Thoracic aorta (tissue), 2 donors: Measurements from ENCODE around the gene AKAP7. TPM values are rescaled to one million over a fixed set of nuclear protein-coding genes. Genes with fewer than 3 reads are reported as not detected.
A peak's percentile ranks its signal among the peaks of the same experiment; 100 is the strongest.

Source experiments
- ATAC-seq: fragments of 150-250 bp; one replicate; pipeline ENCODE4 v1.8.0; 2017; ENCODE audit warnings: low read depth; ENCODE audit not compliant: insufficient number of reproducible peaks, low FRiP score
- DNase-seq: peaks from one replicate; pipeline ENCODE4 v3.0.0-alpha.2; 2020; ENCODE audit warnings: low spot score
- H3K27ac ChIP-seq, 2 donors: fragments of 200-600 bp; sonication (generic); 1 replicate in 1 of 2; 2 replicates in 1 of 2; pipeline ENCODE4 v1.5.1; 2016; ENCODE audit warnings: mild to moderate bottlenecking in 2 of 2, moderate library complexity in 2 of 2
- H3K27me3 ChIP-seq: fragments of 200-600 bp; sonication (generic); replicated peaks from 2 replicates; pipeline ENCODE4 v1.6.0; 2016; ENCODE audit warnings: mild to moderate bottlenecking; ENCODE audit not compliant: insufficient read depth
- H3K36me3 ChIP-seq: fragments of 200-600 bp; sonication (generic); one replicate; pipeline ENCODE4 v1.5.1; 2016
- H3K4me1 ChIP-seq, 2 donors: fragments of 200-600 bp; sonication (generic); 1 replicate in 1 of 2; 2 replicates in 1 of 2; pipeline versions ENCODE4 v1.5.1 to v1.6.0; 2016; ENCODE audit warnings: low read depth in 2 of 2, mild to moderate bottlenecking in 1 of 2; ENCODE audit not compliant: control insufficient read depth in 1 of 2
- H3K4me3 ChIP-seq: fragments of 200-600 bp; sonication (generic); 2 replicates; pipeline ENCODE4 v1.5.1; 2016; ENCODE audit warnings: mild to moderate bottlenecking
- H3K9me3 ChIP-seq: fragments of 200-600 bp; sonication (generic); 2 replicates; pipeline ENCODE4 v1.5.1; 2016
- total RNA-seq, 2 donors: library from RNA; depleted of rRNA; stranded (reverse); fragments of >200 nt; gene quantifications; one replicate each; pipeline versions ENCODE4 v1.1.0 to v1.2.3, GENCODE V29; 2016
- TF ChIP-seq, protein P1 (sequence below): fragments of 200-600 bp; sonication (generic); IDR thresholded peaks from one replicate; pipeline ENCODE4 v1.5.1; 2019; ENCODE audit warnings: antibody characterized with exemption

AKAP7 gene
- total RNA-seq, 2 donors from 2014 or later, result 3.0 to 4.1 TPM

DNA sequence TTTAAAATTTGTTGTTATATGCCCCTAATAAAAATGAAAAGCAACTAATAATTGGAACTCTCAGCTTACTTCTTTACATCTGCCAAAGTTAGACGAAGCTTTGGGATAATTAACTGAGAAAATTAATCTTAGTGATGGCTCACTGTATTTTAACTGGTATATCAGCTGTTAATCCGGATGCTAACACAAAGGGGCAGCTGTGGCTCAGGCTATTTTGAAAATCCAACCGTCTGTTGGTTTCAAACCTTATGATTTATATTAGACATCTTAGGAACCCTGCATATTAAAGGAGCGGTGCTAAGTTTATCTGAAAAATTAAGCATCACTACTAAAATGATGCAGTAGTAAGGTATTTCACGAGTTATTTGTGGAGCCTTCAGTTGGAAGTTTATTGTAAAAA, 96.6 kb downstream of the AKAP7 start:
- no peak for ATAC-seq

DNA sequence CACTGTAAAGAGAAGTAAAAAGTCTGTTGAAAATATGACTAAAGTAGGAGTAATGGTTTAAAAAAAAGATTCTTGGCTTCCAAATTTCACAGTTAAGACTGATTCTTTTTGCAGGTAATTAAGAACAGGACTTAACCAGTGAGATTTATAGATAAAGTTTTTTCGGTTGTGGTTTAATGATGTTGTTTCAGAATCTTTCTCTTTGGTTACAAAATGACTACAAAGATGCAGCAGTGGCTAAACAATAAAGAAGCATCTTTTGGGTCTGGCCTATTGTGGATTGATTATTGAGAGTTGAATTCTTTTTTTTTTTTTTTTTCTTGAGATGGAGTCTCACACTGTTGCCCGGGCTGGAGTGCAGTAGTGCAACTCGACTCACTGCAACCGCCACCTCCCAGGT, 109.7 kb downstream of the AKAP7 start:
- TF ChIP-seq, protein P1, sequence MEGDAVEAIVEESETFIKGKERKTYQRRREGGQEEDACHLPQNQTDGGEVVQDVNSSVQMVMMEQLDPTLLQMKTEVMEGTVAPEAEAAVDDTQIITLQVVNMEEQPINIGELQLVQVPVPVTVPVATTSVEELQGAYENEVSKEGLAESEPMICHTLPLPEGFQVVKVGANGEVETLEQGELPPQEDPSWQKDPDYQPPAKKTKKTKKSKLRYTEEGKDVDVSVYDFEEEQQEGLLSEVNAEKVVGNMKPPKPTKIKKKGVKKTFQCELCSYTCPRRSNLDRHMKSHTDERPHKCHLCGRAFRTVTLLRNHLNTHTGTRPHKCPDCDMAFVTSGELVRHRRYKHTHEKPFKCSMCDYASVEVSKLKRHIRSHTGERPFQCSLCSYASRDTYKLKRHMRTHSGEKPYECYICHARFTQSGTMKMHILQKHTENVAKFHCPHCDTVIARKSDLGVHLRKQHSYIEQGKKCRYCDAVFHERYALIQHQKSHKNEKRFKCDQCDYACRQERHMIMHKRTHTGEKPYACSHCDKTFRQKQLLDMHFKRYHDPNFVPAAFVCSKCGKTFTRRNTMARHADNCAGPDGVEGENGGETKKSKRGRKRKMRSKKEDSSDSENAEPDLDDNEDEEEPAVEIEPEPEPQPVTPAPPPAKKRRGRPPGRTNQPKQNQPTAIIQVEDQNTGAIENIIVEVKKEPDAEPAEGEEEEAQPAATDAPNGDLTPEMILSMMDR, result no peak
- H3K36me3 ChIP-seq, result no peaks in the 10 kb centered on the region
- no peaks in the 10 kb centered on the region for H3K9me3 ChIP-seq
- no peaks in the 10 kb centered on the region for H3K27me3 ChIP-seq
- H3K4me3 ChIP-seq, result no peak overlapping the region
- DNase-seq, result no peak
- H3K4me1 ChIP-seq, result peaks cover 0 to 7% of the 10 kb centered on the region in 2 donors
- no peak for ATAC-seq
- H3K27ac ChIP-seq, result no peak overlapping the region

More for the DNA sequence above, 96.6 kb downstream of the AKAP7 start:
- no peak overlapping the region for H3K4me3 ChIP-seq
- no peaks in the 10 kb centered on the region for H3K27me3 ChIP-seq
- TF ChIP-seq, protein P1, result no peak
- no peaks in the 10 kb centered on the region for H3K9me3 ChIP-seq
- DNase-seq, result no peak
- no peaks in the 10 kb centered on the region for H3K4me1 ChIP-seq
- no peaks in the 10 kb centered on the region for H3K36me3 ChIP-seq
- no peak overlapping the region for H3K27ac ChIP-seq

DNA sequence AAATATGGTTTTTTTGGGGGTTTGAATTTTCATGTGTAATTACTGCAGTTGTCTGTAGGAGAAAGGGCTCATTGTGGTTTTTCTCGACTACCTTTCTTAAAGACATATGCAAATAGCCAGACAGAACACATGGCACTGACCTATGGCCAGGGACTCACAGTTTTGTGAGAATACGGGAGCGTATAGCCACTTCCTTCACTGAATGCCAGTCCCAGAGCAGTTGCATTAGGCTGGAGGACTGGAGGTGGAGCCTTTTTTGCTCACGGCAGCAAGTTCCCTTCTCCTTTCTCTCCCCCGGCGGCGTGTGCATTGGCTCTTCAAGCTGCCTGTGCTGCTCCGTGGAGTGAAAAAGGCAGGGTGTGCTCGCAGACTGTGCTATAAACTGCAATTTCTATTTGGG, 114.9 kb downstream of the AKAP7 start:
- ATAC-seq (no peak), DNase-seq (no peak)
- Histone ChIP-seq H3K9me3 (no peaks in the 10 kb centered on the region), H3K27me3 (no peaks in the 10 kb centered on the region), H3K36me3 (no peaks in the 10 kb centered on the region), H3K4me1 (peaks cover 7 to 16% of the 10 kb centered on the region in 2 donors), H3K27ac (no peak overlapping the region), H3K4me3 (peak overlapping the region; percentile 64)
- TF ChIP-seq, protein P1, result no peak

DNA sequence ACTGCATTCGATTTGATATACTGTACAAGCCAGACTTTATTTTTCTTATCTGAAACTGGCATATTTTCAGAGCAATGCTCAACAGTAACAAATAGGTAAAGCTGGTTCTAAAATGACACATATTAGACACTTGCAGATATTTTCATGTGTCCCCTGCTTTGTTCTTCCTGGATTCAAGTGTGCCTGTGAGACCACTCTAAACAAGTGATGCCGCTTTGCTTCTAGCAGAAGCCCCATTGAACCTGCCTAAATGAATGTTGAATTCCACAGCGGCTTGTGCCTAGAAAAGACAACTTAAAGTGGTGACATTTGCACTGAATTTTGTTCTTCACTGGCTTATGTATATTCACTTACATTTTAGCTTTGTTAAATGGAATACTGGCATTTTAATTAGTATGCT, 115.7 kb downstream of the AKAP7 start:
- ATAC-seq (no peak), DNase-seq (no peak)
- Histone ChIP-seq H3K4me3 (no peak overlapping the region), H3K9me3 (no peaks in the 10 kb centered on the region), H3K4me1 (peaks cover 7 to 16% of the 10 kb centered on the region in 2 donors), H3K27ac (no peak overlapping the region), H3K27me3 (no peaks in the 10 kb centered on the region), H3K36me3 (no peaks in the 10 kb centered on the region)
- TF ChIP-seq, protein P1, result no peak

DNA sequence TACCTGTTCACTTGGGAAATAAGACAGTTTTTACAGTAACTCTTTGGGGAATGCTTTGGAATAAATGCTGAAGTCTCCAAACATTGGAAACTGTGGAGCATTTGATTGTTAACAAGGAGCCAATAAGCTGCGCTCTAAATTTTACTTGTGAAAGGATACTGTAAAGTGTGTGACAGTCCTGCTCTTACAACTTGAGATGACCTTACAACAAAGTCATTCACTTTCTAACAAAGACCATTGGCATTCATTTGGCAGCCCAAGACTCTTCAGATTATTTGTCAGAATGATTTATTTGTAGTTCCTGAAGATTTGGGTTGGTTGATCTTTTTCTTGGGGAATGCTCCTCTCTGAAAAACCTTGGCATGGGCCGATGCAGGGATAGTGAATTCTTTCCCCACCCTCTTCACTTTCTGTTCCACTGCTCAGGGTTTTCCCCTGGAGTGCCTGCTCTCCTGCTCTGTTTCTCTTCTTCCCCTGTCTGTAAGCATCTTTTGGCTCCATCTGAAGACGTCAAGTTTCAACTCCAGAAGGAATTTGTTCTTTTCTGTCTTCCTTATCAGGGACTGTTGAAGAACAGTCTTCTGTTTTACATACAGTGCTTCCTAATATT, 116.4 kb downstream of the AKAP7 start:
- DNase-seq (no peak), ATAC-seq (no peak)
- no peak overlapping the region for H3K27ac ChIP-seq
- no peak overlapping the region for H3K4me3 ChIP-seq
- no peaks in the 10 kb centered on the region for H3K9me3 ChIP-seq
- peaks cover 7 to 11% of the 10 kb centered on the region in 2 donors for H3K4me1 ChIP-seq
- H3K36me3 ChIP-seq, result no peaks in the 10 kb centered on the region
- no peaks in the 10 kb centered on the region for H3K27me3 ChIP-seq
- TF ChIP-seq, protein P1, result no peak
